Measurements from ENCODE around the gene GPRC5A.

Gene GPRC5A

DNA sequence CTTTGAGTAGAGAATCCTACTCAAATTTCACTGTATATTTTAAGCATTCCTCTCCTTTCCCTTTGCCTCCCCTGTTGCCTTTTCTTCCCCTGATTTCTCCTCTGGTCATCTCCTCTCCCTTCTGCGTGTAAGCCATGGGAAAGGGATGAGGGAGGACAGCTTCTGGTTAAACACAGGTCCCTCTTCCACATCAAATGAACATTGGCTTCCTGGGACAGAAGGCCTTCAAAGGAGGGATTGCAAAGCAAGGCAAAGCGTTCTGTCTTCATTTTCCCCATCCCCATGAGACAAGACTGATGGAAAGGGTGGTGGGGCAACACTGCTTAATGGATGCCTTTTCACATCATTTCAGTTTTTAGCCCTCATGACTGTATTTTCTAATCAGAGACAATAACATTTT is 26.2 kb downstream of the GPRC5A start:
- ChIA-PET POLR2A (ENCODE audit: low non-redundant PET) (no interaction called here), CTCF (interaction anchor here (0.6 to 1.9 kb wide), 2 partner anchors 25 to 1235 kb away, joined by 3 to 11 read pairs; no protein-coding TSS in a partner anchor)
- H3K27ac ChIP-seq, result no peak overlapping the region
- TF ChIP-seq, protein P1, sequence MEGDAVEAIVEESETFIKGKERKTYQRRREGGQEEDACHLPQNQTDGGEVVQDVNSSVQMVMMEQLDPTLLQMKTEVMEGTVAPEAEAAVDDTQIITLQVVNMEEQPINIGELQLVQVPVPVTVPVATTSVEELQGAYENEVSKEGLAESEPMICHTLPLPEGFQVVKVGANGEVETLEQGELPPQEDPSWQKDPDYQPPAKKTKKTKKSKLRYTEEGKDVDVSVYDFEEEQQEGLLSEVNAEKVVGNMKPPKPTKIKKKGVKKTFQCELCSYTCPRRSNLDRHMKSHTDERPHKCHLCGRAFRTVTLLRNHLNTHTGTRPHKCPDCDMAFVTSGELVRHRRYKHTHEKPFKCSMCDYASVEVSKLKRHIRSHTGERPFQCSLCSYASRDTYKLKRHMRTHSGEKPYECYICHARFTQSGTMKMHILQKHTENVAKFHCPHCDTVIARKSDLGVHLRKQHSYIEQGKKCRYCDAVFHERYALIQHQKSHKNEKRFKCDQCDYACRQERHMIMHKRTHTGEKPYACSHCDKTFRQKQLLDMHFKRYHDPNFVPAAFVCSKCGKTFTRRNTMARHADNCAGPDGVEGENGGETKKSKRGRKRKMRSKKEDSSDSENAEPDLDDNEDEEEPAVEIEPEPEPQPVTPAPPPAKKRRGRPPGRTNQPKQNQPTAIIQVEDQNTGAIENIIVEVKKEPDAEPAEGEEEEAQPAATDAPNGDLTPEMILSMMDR (conservative IDR thresholded peaks at IDR 0.05; ENCODE audit: low read depth), result no peak
- no peak for DNase-seq (ENCODE audit: low spot score)

DNA sequence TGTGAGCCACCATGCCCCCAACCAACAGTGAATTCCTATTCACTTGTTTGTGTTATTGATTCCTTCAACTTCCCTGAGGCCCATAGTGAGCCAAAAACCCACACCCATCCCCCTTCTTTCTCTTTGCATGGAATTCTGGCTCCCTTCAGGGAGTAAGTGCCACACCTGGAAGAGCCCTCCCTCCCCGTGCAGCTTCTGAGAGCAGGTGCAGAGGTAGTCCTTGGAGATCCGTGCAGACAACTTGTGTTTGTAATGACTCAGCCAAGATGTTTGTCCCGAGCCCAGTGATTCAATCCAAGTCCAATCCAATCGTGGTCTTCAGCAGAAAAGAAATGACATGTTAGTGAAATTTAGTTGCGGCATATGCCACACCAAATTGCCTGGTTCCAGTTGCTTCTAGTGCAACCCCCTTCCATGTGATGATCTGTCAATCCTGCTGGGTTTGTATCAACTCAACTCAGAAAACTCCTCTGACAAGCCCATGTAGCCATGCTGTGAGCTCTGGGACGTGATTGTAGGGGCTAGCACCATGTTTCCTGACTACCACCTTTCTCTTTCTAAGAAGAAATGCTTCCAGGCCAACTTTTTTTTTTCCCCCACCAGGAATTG is 27.5 kb downstream of the GPRC5A start:
- POLR2A ChIA-PET (ENCODE audit: low non-redundant PET), result no interaction called here
- no peak overlapping the region for H3K27ac ChIP-seq
- CTCF ChIA-PET, result interaction anchor here (0.7 kb wide), 1 partner anchor 18 kb away, joined by 4 read pairs; no protein-coding TSS in a partner anchor
- TF ChIP-seq, protein P1 (conservative IDR thresholded peaks at IDR 0.05; ENCODE audit: low read depth), result no peak
- DNase-seq (ENCODE audit: low spot score), result no peak

DNA sequence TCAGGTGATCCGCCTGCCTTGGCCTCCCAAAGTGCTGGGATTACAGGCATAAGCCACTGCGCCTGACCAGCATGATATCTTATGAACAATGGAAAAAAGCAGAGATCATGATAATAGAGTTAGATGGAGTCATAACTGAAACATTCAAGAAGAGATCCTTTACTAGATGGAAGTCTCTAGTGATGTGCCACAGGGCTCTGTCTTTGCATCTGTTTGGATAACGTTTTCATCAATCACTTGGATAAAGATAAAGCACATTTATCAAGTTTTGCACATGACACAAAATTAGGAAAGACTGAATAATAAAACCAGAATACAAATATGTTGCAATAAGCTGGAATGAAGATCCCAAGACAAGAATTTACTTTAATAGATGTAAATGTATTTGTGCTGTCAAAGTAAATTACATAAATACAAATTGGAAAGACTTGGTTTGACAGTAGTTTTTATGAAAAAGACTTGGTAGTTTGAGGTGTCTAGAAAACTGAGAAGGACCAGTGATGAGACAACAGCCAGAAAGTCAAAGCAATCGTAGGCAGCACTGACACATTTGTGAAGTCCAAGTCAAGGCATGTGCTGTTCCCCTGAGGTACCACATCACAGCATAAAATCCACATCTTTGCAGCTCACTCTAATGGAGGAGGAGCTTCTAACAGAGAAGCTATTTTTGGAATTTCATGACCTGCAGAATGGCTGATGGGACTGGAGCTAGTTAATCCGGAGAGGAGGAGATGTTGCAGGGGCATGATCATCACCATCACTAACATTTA is 28.5 kb downstream of the GPRC5A start:
- no peak for DNase-seq (ENCODE audit: low spot score)
- no peak overlapping the region for H3K27ac ChIP-seq
- POLR2A ChIA-PET (ENCODE audit: low non-redundant PET), result no interaction called here
- TF ChIP-seq, protein P1 (conservative IDR thresholded peaks at IDR 0.05; ENCODE audit: low read depth), result no peak
- CTCF ChIA-PET, result interaction anchor here (0.6 to 0.7 kb wide), 2 partner anchors 64 to 71 kb away, joined by 5 read pairs; no protein-coding TSS in a partner anchor

DNA sequence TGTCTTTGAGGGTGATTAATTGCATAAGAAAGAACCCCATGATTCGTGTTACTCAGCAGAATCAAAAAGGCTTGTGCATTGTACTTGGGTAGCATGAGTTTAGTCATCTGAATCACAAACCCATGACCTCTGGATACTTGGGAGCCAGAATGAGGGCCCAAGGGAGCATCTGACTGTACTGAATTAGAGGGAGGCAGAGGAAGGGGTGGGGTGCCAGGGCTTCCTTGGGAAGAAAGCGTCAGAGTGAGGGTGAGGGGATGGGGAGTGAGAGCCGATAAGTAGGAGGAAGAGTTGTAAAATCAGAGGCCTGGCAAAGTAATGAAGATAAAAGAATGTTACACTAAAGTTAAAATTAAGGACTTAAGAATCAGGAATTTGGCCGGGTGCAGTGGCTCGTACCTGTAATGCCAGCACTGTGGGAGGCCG is 30.8 kb downstream of the GPRC5A start:
- no peak overlapping the region for H3K27ac ChIP-seq
- no peak for DNase-seq (ENCODE audit: low spot score)
- POLR2A ChIA-PET (ENCODE audit: low non-redundant PET), result no interaction called here

DNA sequence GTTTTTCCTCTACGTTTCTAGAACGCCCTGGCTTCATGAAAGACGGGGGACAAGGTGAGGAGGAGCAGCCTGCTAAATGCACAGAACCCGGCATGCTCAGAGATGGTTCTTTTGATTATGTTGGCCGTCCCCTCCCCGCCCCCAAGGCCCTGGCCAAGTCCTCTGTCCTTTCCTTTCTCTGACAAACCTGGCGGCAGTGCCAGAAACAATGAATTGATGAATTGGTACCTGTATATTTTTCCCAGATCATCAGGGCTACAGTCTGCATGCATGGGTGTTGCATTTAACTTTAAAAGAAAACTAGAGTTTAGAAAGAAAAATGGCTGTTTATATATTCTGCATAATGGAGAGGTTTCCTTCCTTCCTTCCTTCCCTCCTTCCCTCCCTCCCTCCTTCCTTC is 31.6 kb downstream of the GPRC5A start:
- CTCF ChIA-PET, result no interaction called here
- POLR2A ChIA-PET (ENCODE audit: low non-redundant PET), result no interaction called here

More for the DNA sequence above, 30.8 kb downstream of the GPRC5A start:
- TF ChIP-seq, protein P1 (conservative IDR thresholded peaks at IDR 0.05; ENCODE audit: low read depth), result no peak
- CTCF ChIA-PET, result interaction anchor here (1.0 kb wide), 1 partner anchor 133 kb away, joined by 4 read pairs; no protein-coding TSS in a partner anchor

DNA sequence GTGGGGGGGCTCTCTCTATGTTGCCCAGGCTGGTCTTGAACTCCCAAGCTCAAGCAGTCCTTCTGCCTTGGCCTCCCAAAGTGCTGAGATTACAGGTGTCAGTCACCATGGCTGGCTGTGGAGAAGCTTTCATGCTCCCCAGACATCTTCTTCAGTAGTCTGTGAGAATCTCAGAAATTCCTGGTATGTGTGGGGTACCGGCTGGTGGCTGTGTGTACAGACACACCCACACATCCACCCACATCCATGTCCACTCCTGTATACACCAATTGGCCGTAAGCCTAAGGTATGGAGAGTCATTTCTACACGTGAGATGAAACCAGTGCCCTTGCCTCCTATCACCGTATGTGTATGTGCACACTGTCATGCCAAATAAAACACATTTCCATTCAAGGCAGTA is 32.8 kb downstream of the GPRC5A start:
- no peak for DNase-seq (ENCODE audit: low spot score)
- ChIA-PET POLR2A (ENCODE audit: low non-redundant PET) (interaction anchor here (0.6 kb wide), 1 partner anchor 24 kb away, joined by 5 read pairs; no protein-coding TSS in a partner anchor), CTCF (no interaction called here)
- TF ChIP-seq, protein P1 (conservative IDR thresholded peaks at IDR 0.05; ENCODE audit: low read depth), result no peak
- no peak overlapping the region for H3K27ac ChIP-seq

More for the DNA sequence above, 31.6 kb downstream of the GPRC5A start:
- TF ChIP-seq, protein P1 (conservative IDR thresholded peaks at IDR 0.05; ENCODE audit: low read depth), result no peak
- no peak overlapping the region for H3K27ac ChIP-seq
- DNase-seq (ENCODE audit: low spot score), result no peak

All from RWPE1 (cell line).